ENCODE measurements around the gene FHIT.

FHIT gene

GRCh38 chr3:59914251-59914650 lies 1337.0 kb downstream of the FHIT start:
- Histone ChIP-seq H3K4me3 (ENCODE audit: low read depth, low read length) (no peak overlapping the region), H3K27me3 (no peaks in the 10 kb centered on the region), H3K4me1 (no peaks in the 10 kb centered on the region), H3K36me3 (no peaks in the 10 kb centered on the region), H3K9me3 (no peaks in the 10 kb centered on the region)
- TF ChIP-seq CTCF (IDR thresholded peaks at IDR 0.05; ENCODE audit: low read depth, low read length): no peak
- DNase-seq: no peak

- TF ChIP-seq CTCF (IDR thresholded peaks at IDR 0.05; ENCODE audit: low read depth, low read length): no peak
- DNase-seq: no peak
- H3K4me1 ChIP-seq: no peaks in the 10 kb centered on the region
- H3K9me3 ChIP-seq: no peaks in the 10 kb centered on the region
- no peaks in the 10 kb centered on the region for H3K27me3 ChIP-seq
- H3K4me3 ChIP-seq (ENCODE audit: low read depth, low read length): no peak overlapping the region
- no peaks in the 10 kb centered on the region for H3K36me3 ChIP-seq
These were observed 1337.6 kb downstream of the FHIT start for GRCh38 chr3:59913645-59914044.

GRCh38 chr3:59908701-59909100 lies 1342.6 kb downstream of the FHIT start:
- Histone ChIP-seq H3K4me1 (no peaks in the 10 kb centered on the region; the same call in 1 of the 2 replicates), H3K27me3 (no peaks in the 10 kb centered on the region), H3K36me3 (no peaks in the 10 kb centered on the region), H3K4me3 (ENCODE audit: low read depth, low read length) (no peak overlapping the region), H3K9me3 (no peaks in the 10 kb centered on the region)
- DNase-seq: no peak
- TF ChIP-seq CTCF (IDR thresholded peaks at IDR 0.05; ENCODE audit: low read depth, low read length): no peak

GRCh38 chr3:59908280-59908679 lies 1343.0 kb downstream of the FHIT start:
- H3K36me3 ChIP-seq: no peaks in the 10 kb centered on the region

GRCh38 chr3:59904296-59904695 lies 1347.0 kb downstream of the FHIT start:
- no peak overlapping the region for H3K4me3 ChIP-seq (ENCODE audit: low read depth, low read length)
- no peaks in the 10 kb centered on the region for H3K36me3 ChIP-seq
- no peaks in the 10 kb centered on the region; the same call in 1 of the 2 replicates for H3K4me1 ChIP-seq
- no peaks in the 10 kb centered on the region for H3K27me3 ChIP-seq
- no peaks in the 10 kb centered on the region for H3K9me3 ChIP-seq
- no peak for DNase-seq
- TF ChIP-seq CTCF (IDR thresholded peaks at IDR 0.05; ENCODE audit: low read depth, low read length): no peak

More at GRCh38 chr3:59908280-59908679, 1343.0 kb downstream of the FHIT start:
- no peaks in the 10 kb centered on the region for H3K27me3 ChIP-seq
- no peak for TF ChIP-seq CTCF (IDR thresholded peaks at IDR 0.05; ENCODE audit: low read depth, low read length)
- no peak overlapping the region for H3K4me3 ChIP-seq (ENCODE audit: low read depth, low read length)
- no peaks in the 10 kb centered on the region; the same call in 1 of the 2 replicates for H3K4me1 ChIP-seq
- H3K9me3 ChIP-seq: no peaks in the 10 kb centered on the region
- no peak for DNase-seq

GRCh38 chr3:59899061-59899460 lies 1352.2 kb downstream of the FHIT start:
- Histone ChIP-seq H3K27me3 (no peaks in the 10 kb centered on the region), H3K4me1 (no peaks in the 10 kb centered on the region), H3K9me3 (no peaks in the 10 kb centered on the region), H3K36me3 (no peaks in the 10 kb centered on the region), H3K4me3 (ENCODE audit: low read depth, low read length) (no peak overlapping the region)
- no peak for TF ChIP-seq CTCF (IDR thresholded peaks at IDR 0.05; ENCODE audit: low read depth, low read length)
- no peak for DNase-seq
